IPS-NIHi7 (cell line): ENCODE results near the gene WARS2.
A peak's percentile ranks its signal among the peaks of the same experiment; 100 is the strongest.

Experiments used
- DNase-seq: peaks from one replicate; pipeline ENCODE4 v3.0.0; 2012; ENCODE audit warnings: mixed read lengths; ENCODE audit errors: extremely low spot score

Gene WARS2

DNA sequence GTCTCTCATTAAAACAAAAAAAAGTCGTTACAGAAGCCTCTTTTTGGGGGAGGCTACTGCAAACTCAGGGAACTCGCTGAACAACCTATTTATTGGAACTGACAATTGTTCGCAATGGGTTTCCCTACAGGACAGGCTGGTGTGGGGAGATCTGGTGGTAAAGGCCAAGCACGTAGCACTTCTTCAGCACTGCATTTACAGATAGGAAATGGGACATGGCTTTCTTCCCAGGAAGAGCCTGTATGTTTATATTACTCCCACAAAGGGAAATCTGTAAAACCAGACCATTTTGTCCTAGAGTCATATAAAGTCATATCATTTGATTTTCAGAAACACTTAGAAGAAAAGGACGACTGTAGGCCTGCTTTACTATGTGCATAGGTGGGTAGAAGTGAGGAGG lies 113.5 kb downstream of the WARS2 start:
- DNase-seq = no peak

DNA sequence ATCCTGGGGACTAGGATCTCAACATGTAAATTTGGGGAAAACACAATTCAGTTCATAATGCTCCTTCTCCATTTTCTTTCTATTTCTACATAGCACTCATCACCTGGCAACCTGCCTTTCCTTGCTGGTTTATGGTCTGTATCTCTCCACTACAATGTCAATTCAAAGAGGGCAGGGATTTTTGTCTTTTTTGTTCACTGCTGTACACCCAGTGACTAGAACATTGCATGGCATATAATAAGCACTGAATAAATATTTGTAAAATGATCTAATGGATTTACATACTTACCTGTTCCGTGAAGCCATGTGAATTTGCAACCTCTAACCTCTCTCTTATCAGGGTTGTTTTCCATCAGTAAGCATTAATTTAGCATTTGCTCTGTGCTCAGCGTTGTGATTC lies 124.9 kb downstream of the WARS2 start:
- no peak for DNase-seq

DNA sequence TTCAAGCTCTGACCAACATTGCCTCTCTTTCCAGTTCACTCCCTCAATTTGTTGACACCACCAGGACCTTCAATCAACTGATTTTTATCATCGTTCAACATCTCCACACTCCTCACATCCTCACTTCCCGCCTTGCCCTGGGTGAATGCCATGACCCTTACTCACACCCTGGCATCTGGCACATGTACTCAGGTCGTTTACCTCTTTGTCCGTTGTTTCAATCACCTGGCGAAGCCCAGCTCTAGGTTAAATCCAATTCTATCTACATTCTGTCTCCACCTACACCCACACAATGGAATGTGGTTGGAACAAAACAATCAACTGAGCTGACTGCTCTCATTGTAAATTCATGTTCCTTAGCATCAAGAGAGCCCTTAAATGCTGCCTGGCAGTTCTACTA lies 128.1 kb downstream of the WARS2 start:
- no peak for DNase-seq

DNA sequence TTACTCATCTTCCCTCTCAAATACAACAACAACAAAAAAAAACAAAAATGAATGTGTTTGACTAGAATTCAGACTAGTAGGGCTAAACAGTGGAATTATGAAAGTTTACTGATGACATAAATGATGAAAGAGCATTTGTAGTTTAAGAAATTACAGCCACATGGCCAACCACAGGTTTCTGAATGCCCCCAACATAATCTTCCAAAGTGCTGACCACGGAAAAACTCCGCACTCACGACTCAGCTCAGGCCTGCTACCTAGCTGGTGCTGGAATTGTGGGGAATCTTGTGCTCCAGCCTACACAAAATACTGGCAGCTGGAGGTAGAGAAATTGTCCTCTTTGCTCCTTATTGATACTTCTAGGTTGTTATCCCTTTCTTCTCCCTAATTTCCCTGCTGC lies 128.7 kb downstream of the WARS2 start:
- DNase-seq = no peak

DNA sequence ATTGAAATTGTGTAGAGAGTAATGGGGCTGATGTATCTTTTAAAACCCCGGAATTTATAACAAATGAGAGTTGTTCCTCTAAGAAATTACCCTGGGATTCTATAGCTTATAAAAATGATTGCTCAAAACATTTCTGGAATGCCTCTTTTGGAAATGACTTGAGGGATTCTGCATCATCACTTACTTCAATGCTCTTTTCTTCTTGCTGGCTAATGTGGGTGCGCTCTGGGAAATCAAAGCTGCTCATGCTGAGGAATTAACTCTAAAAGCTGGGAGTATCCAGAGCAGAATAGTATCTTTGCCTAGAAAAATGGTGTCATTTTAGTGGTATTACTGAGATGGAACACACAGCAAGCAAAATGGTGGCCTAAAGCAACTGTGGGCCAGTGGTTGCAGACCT lies 129.3 kb downstream of the WARS2 start:
- no peak for DNase-seq

DNA sequence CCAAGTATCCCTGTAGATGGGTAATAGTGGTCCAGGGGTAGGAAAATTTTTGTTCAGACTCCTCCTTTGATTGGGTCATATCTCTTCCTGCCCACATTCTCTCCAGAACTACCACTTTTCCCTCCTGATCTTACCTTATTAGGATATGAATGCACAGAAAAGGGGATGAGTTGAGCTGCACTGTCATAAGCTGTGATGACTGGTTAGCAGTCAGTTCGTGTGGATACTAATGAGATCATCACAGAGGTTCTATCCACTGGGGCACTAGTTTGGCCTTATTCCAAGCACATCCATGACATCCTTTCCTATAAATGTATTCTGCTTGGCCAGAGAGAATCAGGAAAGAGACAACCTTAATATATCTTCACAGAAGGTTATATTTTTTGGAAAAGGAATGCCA lies 130.3 kb downstream of the WARS2 start:
- DNase-seq = no peak

DNA sequence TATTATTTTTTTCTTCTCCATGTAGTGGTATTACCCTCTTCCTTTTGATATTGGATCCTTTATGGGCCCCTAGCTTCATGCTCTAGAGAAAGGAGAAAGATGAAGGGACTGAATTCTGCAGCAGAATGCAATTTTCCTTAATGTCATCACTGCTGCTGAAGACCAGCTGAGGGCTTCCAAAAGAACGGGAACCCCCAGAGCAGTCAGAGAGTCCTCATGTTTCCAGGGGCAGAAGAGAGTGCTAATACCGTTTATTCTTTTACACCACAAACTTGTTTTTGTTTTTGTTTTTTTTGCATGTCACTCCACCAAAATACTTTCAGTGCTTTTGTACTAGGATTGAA lies 131.2 kb downstream of the WARS2 start:
- DNase-seq = no peak

DNA sequence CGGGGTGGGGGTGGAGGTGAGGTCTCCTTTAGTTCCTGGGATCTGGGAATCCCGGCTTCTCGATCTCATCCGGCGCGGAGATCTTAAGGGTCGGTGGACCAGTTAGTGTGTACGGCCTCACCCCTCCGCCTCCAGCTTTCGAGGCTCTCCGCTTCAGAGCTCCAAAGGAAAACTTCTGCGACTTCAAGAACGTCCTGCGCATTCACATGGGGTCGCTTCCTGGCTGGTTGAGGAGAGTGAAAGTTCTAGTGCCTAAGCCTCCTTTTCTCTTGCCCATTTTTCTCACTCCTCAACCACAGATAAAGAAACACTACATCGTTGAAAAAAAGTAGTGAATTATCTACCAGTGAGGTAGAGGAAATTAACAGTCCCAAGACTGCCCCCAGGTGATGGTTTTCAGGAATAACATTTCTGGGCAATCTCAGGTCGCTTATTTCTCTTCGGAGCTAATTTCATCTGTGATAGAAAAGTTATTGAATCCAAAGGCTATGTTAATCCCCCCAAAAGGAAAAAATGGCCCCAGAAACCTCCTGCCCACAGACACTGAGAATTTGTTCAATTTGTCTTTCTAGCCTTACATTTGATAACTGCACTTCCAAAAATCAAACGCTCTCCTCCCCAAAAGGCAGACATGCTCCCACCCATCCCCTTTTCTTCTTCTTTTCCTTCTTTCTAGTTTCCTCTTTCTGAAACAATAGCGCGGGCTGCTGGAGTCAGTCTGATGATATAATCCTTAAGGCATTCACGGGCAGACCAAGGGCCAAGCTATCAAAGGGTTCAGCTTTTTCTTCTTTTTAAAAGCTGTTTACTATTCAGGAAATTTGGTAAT lies 131.8 kb downstream of the WARS2 start:
- DNase-seq = no peak

DNA sequence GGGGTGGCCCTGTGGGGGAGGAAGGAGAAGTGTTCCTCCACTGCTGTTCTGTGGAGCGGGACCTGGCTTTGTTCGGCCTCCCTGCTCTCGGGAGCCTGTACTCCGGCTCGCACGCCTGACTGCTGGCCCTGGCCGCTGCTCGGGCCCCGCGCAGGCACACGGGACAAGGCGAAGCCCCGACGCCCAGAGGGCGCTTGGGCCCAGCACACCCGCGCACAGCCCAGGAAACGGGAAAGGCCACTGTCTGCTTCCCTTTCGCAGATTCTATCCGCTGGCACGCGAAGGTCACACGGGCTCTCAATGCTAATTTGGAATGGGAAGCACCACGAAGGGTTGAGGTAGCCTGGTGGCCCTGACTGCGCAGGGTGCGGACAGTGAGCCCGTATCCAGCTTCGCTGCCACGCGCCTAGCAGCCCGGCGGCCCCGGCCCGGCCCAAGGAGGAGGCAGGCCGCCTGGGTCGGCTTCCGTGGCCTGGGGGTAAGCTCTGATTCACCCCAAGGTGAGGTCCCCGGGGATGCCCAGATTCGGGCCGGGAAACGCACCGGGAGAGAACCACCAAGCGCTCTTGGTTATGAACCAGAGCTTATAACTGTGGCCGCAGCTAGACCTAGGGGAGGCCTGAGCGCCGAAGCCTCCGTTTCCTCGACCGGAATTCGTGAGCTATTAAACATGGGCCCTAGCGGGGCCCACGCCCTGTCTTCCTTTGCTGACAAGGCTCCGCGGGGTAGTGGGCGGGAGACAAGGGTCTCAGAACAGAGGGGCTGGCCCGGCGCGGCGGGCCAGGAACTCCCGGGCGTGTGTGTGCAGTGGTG lies 132.6 kb downstream of the WARS2 start:
- DNase-seq = peak; percentile 41

DNA sequence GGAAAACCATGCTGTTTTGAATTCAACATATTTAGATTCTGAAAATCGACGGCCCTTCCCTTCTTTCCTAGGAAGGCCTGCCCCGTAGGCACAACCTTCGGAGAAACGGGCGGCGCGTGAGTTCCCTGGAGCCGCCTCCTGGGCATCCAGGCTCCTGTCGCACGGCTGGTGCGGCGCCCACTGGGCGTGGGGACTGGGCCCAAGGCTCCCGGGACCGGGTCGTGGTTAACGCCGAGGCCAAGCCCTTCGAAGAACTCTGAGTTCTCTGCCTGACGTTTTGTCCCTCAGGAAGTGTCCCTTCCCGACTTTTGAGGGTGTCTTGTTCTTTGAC lies 133.1 kb downstream of the WARS2 start:
- no peak for DNase-seq

DNA sequence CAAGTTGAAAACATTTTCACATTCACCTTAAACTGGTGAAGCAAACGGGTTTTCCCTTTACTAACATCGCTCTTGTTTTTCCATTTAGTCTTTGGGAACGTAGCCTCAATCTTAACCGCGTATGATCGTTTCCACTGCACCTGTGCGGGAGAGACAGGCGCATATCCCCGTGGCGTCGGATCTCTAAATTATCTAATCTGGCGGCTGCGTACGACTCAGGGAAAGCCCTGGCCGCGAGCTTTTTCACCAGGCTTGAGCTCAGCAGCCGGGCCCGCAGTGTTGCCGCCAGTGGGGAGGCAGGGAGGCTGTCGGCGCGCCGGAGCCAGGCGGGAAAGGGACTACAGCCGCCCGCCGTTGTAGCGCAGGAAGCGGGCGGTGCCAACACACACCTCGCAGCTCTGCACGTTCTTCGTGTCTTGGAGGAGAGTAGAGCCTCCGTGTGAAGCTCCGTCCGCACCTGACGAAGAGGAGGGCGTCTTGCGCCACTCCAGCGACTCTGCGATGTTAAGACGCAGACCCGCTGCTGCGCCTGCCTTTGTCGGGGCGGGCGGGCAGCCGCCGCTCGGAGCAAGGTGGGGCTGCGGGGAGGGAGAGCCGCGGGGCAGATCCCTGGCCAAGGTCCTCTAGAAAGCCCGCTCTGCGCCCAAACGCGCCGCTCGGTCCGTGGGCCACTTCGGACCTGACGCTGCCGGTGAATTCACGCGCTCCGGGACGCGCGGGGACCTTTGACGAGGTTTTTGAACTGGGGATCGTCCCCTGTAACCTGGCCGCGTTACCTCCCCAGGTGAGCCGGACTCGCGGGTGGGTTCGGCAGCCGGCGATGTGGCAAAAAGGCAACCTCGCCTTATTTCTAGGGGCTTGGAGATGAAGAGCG lies 133.8 kb downstream of the WARS2 start:
- DNase-seq = peak; percentile 25

DNA sequence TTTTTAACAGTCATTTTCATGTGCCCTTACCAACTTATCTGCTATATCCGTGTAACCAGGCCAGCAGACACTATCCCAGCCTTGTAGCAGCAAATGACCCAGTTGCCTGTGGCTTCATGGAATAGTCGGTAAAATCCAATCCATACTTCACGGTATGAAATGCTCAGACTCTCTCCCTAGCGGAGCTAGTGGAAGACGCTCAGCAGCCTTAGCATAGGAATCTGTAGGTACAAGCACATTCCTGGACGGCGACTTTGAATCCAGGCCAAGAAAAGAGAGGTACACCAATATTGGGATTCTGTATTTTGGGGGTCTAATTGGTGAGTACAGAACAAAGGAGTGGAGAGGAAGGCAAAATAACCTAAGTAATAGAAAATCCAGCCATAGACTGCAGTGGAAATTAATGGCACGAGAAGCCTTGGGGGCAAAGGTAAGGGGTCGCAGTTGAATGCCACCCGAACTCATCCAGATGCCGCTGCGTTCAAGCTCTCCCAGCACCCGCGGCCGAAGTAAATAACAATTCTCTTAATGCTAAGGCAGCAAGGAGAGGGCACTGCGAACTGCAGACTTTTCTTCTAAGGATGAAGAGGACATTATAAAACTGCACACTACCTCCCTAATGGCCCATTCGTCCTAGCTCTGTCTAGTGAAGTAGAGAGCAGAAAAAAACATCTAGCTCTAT lies 134.6 kb downstream of the WARS2 start:
- no peak for DNase-seq

DNA sequence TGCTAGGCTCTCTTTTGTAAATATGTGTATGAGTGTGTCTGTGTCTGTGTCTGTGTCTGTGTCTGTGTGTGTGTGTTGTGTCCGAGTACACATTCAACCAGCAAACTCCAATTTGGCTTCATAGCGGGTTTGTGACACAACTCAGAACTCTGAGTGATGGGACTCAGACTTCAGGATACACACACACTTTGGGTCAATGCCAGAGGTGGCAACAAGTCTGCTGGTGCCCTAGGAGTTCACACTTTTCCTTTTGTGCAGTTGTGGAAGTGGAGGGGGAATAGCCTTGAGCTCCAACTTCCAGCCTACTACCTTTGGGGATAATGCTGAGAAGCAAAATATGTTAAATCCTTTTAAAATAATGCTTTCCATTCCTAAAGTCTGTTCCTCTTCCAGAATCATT lies 135.7 kb downstream of the WARS2 start:
- no peak for DNase-seq

DNA sequence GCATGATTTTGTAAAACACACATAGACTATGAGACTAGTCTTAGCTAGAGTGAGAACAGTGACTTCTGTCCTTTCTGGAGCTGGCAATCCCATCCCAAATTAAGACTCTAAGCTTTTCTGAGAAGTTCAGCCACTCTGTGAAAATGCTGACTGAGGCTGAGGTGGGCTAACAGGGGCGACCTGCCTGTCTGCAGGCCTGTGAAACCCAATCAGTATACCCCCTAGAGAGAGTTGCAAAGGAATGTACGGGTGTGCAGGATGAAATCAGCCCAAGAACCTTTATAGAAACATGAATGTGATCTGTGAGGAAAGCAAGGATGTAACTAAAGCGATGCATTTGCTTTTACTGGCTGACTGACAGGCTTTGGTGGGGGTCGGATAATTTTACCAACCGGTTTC lies 136.3 kb downstream of the WARS2 start:
- DNase-seq = no peak

DNA sequence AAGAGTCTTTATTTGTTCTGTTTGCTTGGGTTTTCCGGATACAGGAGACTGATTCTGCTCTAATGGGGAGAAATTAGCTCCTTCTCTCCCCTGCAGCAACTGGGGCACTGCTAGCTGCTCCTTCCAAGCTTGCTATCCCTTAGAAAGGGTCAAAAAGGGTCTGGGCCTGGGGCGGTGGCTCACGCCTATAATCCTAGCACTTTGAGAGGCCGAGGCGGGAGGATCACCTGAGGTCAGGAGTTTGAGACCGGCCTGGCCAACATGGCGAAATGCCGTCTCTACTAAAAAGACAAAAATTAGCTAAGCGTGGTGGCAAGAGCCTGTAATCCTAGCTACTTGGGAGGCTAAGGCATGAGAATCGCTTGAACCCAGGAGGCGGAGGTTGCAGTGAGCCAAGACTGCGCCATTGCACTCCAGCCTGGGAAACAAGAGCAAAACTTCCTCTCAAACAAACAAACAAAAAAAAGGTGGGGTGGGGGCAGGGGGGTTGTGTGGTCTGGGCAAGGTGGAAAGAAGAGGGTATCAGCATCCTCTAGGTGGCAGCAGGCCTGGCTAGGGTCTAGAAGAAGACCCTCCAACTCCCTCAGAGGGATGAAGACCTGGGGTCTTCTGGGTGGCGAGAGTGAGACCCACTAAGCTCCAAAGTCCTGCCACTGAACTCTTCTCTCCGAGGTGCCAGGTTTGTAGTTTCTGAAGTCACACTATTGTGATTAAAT lies 136.9 kb downstream of the WARS2 start:
- DNase-seq = no peak

DNA sequence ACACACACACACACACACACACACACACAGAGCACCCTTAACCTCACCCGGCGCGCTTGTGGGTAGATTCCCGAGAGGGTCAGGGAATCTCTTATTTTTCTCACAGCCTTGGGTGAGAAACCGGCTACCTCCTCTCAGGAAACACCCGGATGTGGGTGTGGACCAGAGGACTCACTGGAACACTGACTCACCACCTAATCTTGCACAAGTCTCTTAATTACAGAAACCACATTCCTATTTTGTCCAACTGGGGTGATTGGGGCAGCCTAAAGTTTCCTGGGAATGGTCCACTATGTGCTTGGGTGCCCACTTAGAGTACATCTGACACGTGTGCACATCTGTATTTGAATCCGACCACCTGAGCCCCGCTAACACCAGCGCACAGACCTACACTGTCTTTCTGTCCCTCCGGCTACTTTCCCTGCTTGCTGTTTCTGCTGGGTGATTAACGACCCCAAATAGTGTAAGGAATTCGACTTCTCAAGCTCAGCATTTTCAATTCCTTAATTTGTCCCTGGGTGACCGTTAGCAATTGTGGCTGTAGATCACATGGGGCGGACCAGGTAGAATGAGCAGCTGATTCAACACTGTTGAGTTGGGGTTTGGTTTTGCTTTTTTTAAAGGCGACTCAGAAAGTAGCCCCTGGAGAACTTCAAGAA lies 138.3 kb downstream of the WARS2 start:
- DNase-seq = no peak

DNA sequence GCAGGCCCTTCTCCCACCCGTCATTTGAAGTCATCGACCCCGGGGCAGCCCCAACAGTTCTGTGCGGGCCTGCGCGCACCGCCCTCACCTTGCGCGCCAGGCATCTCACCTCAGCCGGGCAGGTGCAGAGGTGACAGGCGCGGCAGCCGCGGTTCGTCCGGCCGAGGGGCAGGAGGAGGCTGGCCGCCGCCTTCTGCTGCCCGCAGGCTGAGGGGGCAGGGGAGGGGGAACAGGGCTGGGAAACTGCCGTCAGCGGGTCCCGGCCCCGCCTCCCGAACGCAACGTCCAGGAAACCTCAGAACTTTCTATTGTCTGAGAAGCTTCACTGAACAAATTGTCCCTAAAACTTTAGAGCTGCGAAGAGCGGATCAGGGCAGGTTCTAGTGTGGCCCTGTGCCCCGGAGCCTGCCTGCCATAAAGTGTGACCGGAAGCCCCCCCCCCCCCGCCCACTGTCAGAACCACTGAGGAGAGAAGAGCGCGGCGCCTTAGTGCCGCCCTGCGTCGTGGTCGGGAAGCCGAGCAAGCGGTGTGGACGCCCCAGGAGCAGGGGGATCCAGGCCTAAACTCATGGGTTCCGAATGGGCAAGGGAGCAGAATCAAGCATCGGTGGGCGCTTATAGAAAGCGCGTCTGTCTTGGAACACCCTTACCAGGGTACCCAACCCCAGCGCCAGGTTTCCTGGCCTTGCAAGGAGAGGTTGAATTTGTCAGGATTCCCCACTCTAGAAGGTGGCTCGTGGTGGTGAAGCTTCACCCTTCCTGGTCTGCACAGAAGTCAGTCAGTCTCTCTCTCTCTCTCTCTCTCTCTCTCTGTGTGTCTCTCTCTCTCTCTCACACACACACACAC lies 139.0 kb downstream of the WARS2 start:
- no peak for DNase-seq

DNA sequence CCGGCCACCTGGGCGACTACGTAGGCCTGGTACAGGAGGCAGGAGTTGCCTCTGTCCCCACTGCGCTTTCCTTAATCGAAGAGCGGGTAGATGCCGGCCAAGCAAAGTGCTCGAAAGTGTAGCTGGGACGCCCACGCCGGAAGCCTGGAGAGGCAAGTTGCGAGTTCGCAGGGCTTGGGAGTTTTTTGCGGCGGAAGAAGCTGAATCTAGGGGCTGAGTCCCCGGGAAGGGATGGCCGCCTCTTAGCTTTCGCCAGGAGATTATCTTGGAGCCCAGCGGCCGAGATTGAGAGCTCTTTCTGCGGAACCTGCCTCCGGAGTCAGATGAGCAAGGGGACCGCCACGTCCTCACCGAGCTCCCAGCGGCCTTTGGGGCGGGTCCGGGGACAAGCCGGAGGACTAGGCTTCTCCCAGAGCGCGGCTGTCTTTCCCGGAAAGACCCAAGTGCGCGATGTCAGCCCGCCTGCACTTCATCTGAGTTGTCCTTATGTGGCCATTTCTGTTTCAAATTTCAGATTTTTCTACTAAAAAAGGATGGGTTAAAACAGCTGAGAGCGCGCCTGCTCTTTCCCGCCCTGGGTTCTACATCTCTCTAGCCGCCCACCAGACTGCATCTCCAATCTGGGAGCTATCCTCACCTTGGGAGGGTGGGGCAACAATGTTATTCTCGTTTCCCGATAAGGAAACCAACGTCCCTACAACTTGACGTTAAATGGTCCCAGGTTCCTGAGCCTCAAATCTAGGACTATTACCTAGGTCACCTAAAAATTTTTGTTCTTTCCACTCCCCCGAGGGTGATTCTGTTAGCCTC lies 139.9 kb downstream of the WARS2 start:
- DNase-seq = no peak
